Activated naive CD8-positive, alpha-beta T cell treated with anti-CD3 and anti-CD28 coated beads for 36 hours (primary cell): ENCODE results near the gene SLC9A7. TPM values are rescaled to one million over a fixed set of nuclear protein-coding genes. Genes with fewer than 3 reads are reported as not detected.
"Not testable (repeated sequence)": the region's sequence is repeated elsewhere in the genome, so short reads cannot be mapped to it uniquely, and the experiment has no call there.

ENCODE experiments used
- DNase-seq: peaks from one replicate; pipeline ENCODE4 v3.0.0; 2021
- H3K27ac Mint-ChIP-seq: one replicate; pipeline ENCODE4 v1.8.0; 2022; ENCODE audit warnings: mild to moderate bottlenecking, moderate library complexity, mixed read lengths
- H3K27me3 Mint-ChIP-seq: one replicate; pipeline ENCODE4 v1.8.0; 2022; ENCODE audit warnings: mild to moderate bottlenecking, mixed read lengths
- H3K36me3 Mint-ChIP-seq: one replicate; pipeline ENCODE4 v1.8.0; 2021; ENCODE audit warnings: mild to moderate bottlenecking, mixed read lengths
- H3K4me1 Mint-ChIP-seq: one replicate; pipeline ENCODE4 v1.8.0; 2021; ENCODE audit warnings: mixed read lengths
- H3K4me3 Mint-ChIP-seq: one replicate; pipeline ENCODE4 v1.8.0; 2022; ENCODE audit warnings: mild to moderate bottlenecking, moderate library complexity, mixed read lengths
- H3K9me3 Mint-ChIP-seq: one replicate; pipeline ENCODE4 v1.8.0; 2022; ENCODE audit warnings: mixed read lengths
- total RNA-seq, 2 experiments: library from RNA; stranded (reverse); gene quantifications; one replicate each; pipeline ENCODE4 v1.2.3, GENCODE V29; 2021

SLC9A7 gene
- total RNA-seq, 2 experiments from 2014 or later: 11.5 to 12.4 TPM

DNA sequence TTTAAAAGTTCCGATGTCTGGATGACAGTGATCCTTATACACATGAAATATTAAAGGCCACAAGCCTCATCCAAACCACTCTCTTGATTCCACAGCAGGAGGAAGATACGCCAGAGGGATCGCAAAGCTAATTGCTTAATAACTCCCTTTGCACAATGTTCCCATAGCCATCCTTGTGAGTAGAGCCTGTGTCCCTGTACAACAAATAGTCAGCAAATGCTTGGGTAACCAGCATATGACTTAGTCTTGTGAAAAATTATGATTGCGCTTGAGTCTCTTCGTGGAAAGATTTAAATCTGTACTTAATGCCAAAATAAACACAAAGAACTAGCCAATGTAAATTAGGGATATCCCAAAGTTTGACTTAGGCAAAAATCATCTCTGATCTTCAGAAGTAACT lies 31.5 kb downstream of the SLC9A7 start:
- H3K4me3 Mint-ChIP-seq: no peak overlapping the region
- H3K9me3 Mint-ChIP-seq: no peaks in the 10 kb centered on the region
- H3K36me3 Mint-ChIP-seq: peaks cover 7% of the 10 kb centered on the region
- DNase-seq: no peak
- H3K27me3 Mint-ChIP-seq: no peaks in the 10 kb centered on the region
- no peak overlapping the region for H3K27ac Mint-ChIP-seq
- H3K4me1 Mint-ChIP-seq: peaks cover 7% of the 10 kb centered on the region

DNA sequence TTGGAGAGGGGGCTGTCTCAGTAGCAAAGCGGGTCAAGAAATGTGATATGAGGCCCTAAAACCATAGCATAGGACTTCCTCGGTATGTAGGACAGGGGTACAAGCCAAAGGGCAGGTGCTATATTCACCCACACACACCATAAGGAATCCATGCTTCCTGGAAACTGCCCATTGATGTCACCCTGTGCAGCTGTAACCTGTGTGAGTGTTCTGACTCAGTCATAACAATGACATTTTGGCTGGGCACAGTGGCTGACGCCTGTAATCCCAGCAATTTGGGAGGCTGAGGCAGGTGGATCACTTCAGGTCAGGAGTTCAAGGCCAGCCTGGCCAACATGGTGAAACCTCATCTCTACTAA lies 35.4 kb downstream of the SLC9A7 start:
- H3K4me3 Mint-ChIP-seq, H3K27ac Mint-ChIP-seq, H3K27me3 Mint-ChIP-seq, H3K9me3 Mint-ChIP-seq, DNase-seq, H3K4me1 Mint-ChIP-seq, H3K36me3 Mint-ChIP-seq: not testable (repeated sequence)

GRCh38 chrX:46722742-46723568 lies 36.0 kb downstream of the SLC9A7 start:
- Mint-ChIP-seq H3K36me3 (peaks cover 6% of the 10 kb centered on the region), H3K4me1 (peaks cover 9% of the 10 kb centered on the region), H3K27me3 (no peaks in the 10 kb centered on the region), H3K27ac (no peak overlapping the region), H3K4me3 (no peak overlapping the region), H3K9me3 (no peaks in the 10 kb centered on the region)
- DNase-seq: no peak

- no peak for DNase-seq
- Mint-ChIP-seq H3K4me1 (peaks cover 24% of the 10 kb centered on the region), H3K27ac (no peak overlapping the region), H3K27me3 (no peaks in the 10 kb centered on the region), H3K4me3 (no peak overlapping the region), H3K9me3 (peaks cover 4% of the 10 kb centered on the region), H3K36me3 (peaks cover 12% of the 10 kb centered on the region)
Measured at GRCh38 chrX:46716796-46717195, 42.1 kb downstream of the SLC9A7 start.

GRCh38 chrX:46715997-46716396 lies 42.9 kb downstream of the SLC9A7 start:
- no peak overlapping the region for H3K27ac Mint-ChIP-seq
- H3K4me1 Mint-ChIP-seq: peaks cover 32% of the 10 kb centered on the region
- H3K4me3 Mint-ChIP-seq: no peak overlapping the region
- H3K27me3 Mint-ChIP-seq: no peaks in the 10 kb centered on the region
- no peak for DNase-seq
- H3K9me3 Mint-ChIP-seq: peaks cover 4% of the 10 kb centered on the region
- H3K36me3 Mint-ChIP-seq: peaks cover 15% of the 10 kb centered on the region

DNA sequence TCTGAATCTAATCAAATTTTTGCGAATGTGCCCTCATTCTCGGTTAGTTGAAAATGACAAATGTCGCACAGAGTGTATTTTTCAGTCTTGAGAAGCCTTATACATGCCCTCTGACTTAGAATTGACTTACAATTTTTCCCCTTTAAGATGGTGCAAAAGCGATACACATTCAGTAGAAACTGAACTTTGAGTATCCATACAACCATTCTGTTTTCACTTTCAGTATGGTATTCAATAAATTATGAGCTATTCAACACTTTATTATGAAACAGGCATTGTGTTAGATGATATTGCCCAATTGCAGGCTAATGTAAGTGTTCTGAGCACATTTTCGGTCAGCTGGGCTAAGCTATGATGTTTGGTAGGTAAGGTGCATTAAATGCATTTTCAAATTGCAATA lies 43.4 kb downstream of the SLC9A7 start:
- H3K36me3 Mint-ChIP-seq: peaks cover 15% of the 10 kb centered on the region
- peaks cover 36% of the 10 kb centered on the region for H3K4me1 Mint-ChIP-seq
- no peak overlapping the region for H3K27ac Mint-ChIP-seq
- peaks cover 4% of the 10 kb centered on the region for H3K9me3 Mint-ChIP-seq
- no peaks in the 10 kb centered on the region for H3K27me3 Mint-ChIP-seq
- H3K4me3 Mint-ChIP-seq: no peak overlapping the region
- no peak for DNase-seq

- peak overlapping the region; percentile 47 for H3K27ac Mint-ChIP-seq
- H3K4me3 Mint-ChIP-seq: no peak overlapping the region
- peaks cover 20% of the 10 kb centered on the region for H3K36me3 Mint-ChIP-seq
- no peaks in the 10 kb centered on the region for H3K27me3 Mint-ChIP-seq
- DNase-seq: no peak
- peaks cover 4% of the 10 kb centered on the region for H3K9me3 Mint-ChIP-seq
- peaks cover 41% of the 10 kb centered on the region for H3K4me1 Mint-ChIP-seq
Measured at GRCh38 chrX:46713672-46714490, 45.0 kb downstream of the SLC9A7 start.

DNA sequence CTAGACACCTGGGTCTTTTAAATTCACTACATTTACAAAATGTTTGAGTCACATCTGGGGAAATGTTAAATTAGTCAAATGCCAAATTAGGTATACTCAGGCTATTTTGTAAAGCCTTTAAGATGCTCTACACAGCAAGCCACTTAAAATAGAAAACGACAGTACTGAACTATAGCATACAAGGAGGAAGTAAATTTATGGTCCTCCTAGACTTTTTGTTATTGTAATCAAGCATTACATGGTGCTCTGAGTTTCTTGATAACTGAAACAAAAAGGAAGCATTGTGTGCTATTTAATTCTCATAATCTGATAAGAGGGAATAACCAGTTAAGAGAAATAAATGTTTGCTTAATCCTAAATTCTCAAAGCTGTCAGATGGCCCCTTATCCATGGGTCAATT lies 46.2 kb downstream of the SLC9A7 start:
- DNase-seq: no peak
- Mint-ChIP-seq H3K27me3 (no peaks in the 10 kb centered on the region), H3K9me3 (peaks cover 2% of the 10 kb centered on the region), H3K27ac (no peak overlapping the region), H3K4me3 (no peak overlapping the region), H3K36me3 (peaks cover 21% of the 10 kb centered on the region), H3K4me1 (peaks cover 41% of the 10 kb centered on the region)

GRCh38 chrX:46710927-46711623 lies 47.8 kb downstream of the SLC9A7 start:
- Mint-ChIP-seq H3K4me1 (peaks cover 38% of the 10 kb centered on the region), H3K27me3 (no peaks in the 10 kb centered on the region), H3K9me3 (no peaks in the 10 kb centered on the region), H3K4me3 (no peak overlapping the region), H3K36me3 (peaks cover 24% of the 10 kb centered on the region), H3K27ac (peak overlapping the region; percentile 43)
- no peak for DNase-seq

DNA sequence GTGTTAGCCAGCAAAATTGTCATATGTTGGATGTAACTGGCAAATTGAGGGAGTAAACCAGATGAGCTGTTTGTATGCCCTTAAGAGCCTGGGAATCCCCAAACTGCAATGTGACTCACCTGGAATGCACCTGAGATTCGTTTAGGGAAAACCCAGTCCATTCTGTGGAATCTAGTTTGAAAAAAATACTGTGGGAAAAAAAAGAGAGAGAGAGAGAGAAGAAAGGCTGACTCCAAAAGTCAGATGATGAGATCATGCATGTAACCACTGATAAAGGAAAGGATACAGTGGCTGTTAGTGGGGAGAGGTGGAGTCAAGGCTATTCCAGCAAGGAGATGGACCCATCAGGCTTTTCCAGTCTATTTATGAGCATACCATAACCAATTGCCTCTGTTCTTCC lies 48.5 kb downstream of the SLC9A7 start:
- no peak for DNase-seq
- peak overlapping the region; percentile 43 for H3K27ac Mint-ChIP-seq
- no peaks in the 10 kb centered on the region for H3K9me3 Mint-ChIP-seq
- H3K4me3 Mint-ChIP-seq: no peak overlapping the region
- no peaks in the 10 kb centered on the region for H3K27me3 Mint-ChIP-seq
- H3K36me3 Mint-ChIP-seq: peaks cover 24% of the 10 kb centered on the region
- H3K4me1 Mint-ChIP-seq: peaks cover 37% of the 10 kb centered on the region

DNA sequence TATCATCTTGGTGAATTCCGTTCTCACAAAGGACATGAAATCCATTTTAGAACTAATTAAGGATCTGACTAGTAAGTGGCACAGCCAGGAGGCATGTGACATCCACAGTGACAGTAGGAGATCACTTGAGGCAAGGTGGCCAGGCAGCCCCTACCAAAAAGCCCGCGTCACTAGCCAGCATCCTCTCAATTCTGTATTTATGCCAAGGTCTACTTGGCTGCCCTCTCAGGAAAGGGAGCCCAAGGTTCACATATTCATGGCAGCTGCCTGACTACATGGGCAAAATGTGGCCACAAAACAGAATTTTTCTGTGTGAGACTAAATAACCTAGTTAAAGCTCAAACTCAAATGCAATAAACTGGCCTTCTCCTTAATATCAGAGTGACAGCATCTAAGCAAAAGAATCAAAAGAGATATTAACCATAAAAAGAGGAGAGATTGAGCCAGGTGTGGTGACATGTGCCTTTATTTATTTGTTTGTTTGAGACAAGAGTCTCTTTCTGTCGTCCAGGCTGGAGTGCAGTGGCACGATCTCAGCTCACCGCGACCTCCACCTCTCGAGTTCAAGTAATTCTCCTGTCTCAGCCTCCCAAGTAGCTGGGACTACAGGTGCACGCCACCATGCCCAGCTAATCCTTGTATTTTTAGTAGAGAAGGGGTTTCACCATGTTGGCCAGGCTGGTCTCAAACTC lies 51.5 kb downstream of the SLC9A7 start:
- Mint-ChIP-seq H3K27ac (no peak overlapping the region), H3K27me3 (no peaks in the 10 kb centered on the region), H3K36me3 (peaks cover 25% of the 10 kb centered on the region), H3K9me3 (no peaks in the 10 kb centered on the region), H3K4me1 (peaks cover 47% of the 10 kb centered on the region), H3K4me3 (no peak overlapping the region)
- DNase-seq: no peak

- no peaks in the 10 kb centered on the region for H3K9me3 Mint-ChIP-seq
- peaks cover 18% of the 10 kb centered on the region for H3K36me3 Mint-ChIP-seq
- peak overlapping the region; percentile 63 for H3K4me3 Mint-ChIP-seq
- peak; percentile 30 for DNase-seq
- H3K4me1 Mint-ChIP-seq: peaks cover 30% of the 10 kb centered on the region
- H3K27me3 Mint-ChIP-seq: no peaks in the 10 kb centered on the region
- peak overlapping the region; percentile 95 for H3K27ac Mint-ChIP-seq
Measured at GRCh38 chrX:46704767-46705386, 54.0 kb downstream of the SLC9A7 start.

DNA sequence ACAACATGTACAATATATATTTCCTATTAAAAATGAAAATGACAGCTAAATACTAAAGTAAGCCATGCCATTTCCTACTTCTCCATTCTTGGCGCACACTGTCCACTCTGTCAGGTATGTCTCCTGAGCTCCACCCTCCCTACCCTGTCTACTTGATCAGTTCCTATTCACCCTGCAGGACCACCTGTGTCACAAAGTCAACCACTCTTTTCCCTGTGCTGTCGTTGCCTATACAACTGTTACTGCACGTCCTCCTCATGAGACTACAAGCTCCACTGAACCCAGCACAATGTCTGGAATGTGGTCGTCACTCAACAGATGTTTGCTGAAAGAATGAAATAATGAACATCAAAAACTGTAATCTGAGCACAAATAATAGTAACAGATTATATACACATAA lies 54.9 kb downstream of the SLC9A7 start:
- Mint-ChIP-seq H3K4me1 (peaks cover 29% of the 10 kb centered on the region), H3K36me3 (peaks cover 15% of the 10 kb centered on the region), H3K4me3 (no peak overlapping the region), H3K27ac (peak overlapping the region; percentile 95), H3K9me3 (no peaks in the 10 kb centered on the region), H3K27me3 (no peaks in the 10 kb centered on the region)
- DNase-seq: no peak

GRCh38 chrX:46698691-46699090 lies 60.2 kb downstream of the SLC9A7 start:
- DNase-seq: no peak
- Mint-ChIP-seq H3K9me3 (no peaks in the 10 kb centered on the region), H3K4me1 (peaks cover 11% of the 10 kb centered on the region), H3K36me3 (peaks cover 3% of the 10 kb centered on the region), H3K27ac (no peak overlapping the region), H3K27me3 (no peaks in the 10 kb centered on the region), H3K4me3 (no peak overlapping the region)
